NCI-H187 treated with DMSO at 0.1 percent for 48 hours (cell line): Measurements from ENCODE around the gene JAML.
"Not testable (repeated sequence)": the region's sequence is repeated elsewhere in the genome, so short reads cannot be mapped to it uniquely, and the experiment has no call there.

ENCODE experiments used
- DNase-seq: peaks from one replicate; lab custom pipeline; 2025; lab: John Stamatoyannopoulos, UW

Gene JAML

GRCh38 chr11:118193910-118194566 is 30.8 kb downstream of the JAML start:
- no peak for DNase-seq

GRCh38 chr11:118192817-118193216 is 32.0 kb downstream of the JAML start:
- DNase-seq = not testable (repeated sequence)

GRCh38 chr11:118190942-118191506 is 33.8 kb downstream of the JAML start:
- not testable (repeated sequence) for DNase-seq

- no peak for DNase-seq
These were observed 38.3 kb downstream of the JAML start for GRCh38 chr11:118186346-118187107.

GRCh38 chr11:118184784-118185579 is 39.8 kb downstream of the JAML start:
- DNase-seq = no peak

GRCh38 chr11:118183691-118184090 is 41.1 kb downstream of the JAML start:
- not testable (repeated sequence) for DNase-seq

- DNase-seq = no peak
These were observed 44.5 kb downstream of the JAML start for GRCh38 chr11:118180300-118180703.

- no peak for DNase-seq
These were observed 48.1 kb downstream of the JAML start for GRCh38 chr11:118176778-118177134.

GRCh38 chr11:118175993-118176777 is 48.6 kb downstream of the JAML start, which contains the start of gene SCN2B:
SCN2B (minus strand) TSS chr11:118176639; CDS start chr11:118176431, 208 bp downstream.
- no peak for DNase-seq

- DNase-seq = no peak
These were observed 49.5 kb downstream of the JAML start for GRCh38 chr11:118175031-118175992.

GRCh38 chr11:118174006-118174567 is 50.7 kb downstream of the JAML start:
- DNase-seq = no peak

GRCh38 chr11:118172356-118172755 is 52.5 kb downstream of the JAML start:
- DNase-seq = no peak

GRCh38 chr11:118171269-118172062 is 53.3 kb downstream of the JAML start:
- DNase-seq = peak; percentile 59

GRCh38 chr11:118170882-118171268 is 53.9 kb downstream of the JAML start:
- no peak for DNase-seq

GRCh38 chr11:118170231-118170630 is 54.6 kb downstream of the JAML start:
- DNase-seq = no peak

- no peak for DNase-seq
These were observed 55.3 kb downstream of the JAML start for GRCh38 chr11:118169300-118170140.

- DNase-seq = no peak
These were observed 56.1 kb downstream of the JAML start for GRCh38 chr11:118168751-118169150.

GRCh38 chr11:118168316-118168715 is 56.5 kb downstream of the JAML start:
- no peak for DNase-seq
